Measurements from ENCODE around the gene CLCF1.

The CLCF1 gene

DNA sequence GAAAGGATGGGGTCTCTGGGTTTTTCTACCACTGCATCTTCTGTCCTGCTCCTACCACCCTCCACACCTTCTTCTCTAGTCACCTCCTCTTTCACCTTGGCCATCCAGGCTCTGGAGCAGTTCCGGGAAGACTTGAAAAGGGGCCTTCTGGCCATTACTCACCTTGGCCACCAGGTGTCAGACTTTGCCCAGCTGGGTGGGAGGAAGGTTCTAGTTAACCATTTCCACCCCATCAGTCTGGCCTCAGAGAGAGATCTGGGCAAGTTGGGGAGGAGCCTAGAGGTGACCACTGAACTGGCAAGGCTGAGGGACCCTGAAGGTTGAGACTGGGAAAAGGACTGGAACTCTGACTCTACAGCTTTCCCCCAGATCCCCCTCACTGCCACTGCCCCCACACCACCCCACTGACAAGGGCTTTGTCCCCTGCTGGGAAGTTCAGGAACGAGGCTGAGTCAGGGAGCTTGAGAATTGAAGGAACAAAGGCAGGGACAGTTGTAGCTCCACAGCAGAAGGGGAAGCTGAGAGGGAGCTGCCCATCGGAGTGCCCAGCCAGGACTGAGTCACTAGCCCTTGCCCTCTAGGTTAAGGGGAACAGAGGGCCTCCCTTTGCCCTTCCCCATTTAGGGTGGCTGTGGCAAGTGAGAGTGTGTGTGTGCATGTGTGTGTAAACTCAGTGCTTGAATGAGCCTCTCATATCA, 16.4 kb downstream of the CLCF1 start:
- peak in 1 of 2 donors; percentile 45 for DNase-seq (ENCODE audit: low read depth in 2 of 2)

DNA sequence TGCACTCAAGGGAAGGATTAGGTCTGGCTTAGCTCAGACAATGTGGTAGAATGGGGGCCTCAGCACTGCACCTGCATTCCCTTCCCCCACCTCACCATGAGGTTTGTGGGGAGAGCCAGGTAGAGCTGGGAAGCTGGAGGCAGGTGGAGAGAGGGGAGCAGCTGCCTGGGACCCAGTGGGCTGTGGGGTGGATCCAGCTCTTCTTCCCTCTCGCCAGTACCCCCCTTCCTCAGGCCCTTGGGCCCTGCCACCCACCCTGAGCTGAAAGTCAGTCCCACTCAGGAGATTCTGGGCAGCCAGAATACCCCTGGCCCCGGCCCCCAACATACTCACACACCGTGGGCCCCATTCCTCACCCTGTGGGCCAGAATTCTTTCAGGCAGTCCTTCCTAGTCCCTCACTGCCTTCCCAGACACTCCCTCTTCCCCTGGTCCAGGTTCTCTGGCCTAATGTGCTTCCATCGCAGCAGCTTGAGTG, 17.0 kb downstream of the CLCF1 start:
- DNase-seq (ENCODE audit: low read depth in 2 of 2), result no peak

DNA sequence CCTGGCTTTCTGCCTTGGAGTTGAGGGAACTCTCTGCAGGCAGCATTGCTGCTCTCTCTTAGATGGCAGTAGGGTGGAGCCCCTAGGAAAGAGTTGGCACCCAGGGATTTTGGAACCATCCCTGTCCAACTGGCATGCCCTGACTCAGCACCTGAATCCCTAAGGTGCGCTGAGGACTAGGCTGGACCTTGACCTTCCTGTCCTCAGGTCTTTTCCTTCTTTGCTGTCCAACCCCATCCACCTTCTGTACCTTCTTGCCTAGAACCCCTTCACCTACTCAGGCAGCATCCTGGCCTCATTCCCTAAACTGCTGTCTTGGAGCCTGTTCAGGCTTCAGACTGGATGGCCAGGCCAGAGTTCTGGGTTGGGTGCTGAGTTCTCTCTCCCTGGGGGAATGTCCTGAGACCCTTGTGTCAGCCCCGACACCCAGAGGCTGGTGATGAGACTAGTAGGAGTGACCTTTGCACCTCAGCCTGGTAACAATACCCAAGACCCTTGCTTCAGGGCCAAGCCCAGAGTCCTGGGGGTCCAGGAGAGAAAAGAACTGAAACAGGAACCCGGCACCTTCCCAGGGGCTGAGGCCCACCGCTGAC, 17.5 kb downstream of the CLCF1 start:
- no peak for DNase-seq (ENCODE audit: low read depth in 2 of 2)

DNA sequence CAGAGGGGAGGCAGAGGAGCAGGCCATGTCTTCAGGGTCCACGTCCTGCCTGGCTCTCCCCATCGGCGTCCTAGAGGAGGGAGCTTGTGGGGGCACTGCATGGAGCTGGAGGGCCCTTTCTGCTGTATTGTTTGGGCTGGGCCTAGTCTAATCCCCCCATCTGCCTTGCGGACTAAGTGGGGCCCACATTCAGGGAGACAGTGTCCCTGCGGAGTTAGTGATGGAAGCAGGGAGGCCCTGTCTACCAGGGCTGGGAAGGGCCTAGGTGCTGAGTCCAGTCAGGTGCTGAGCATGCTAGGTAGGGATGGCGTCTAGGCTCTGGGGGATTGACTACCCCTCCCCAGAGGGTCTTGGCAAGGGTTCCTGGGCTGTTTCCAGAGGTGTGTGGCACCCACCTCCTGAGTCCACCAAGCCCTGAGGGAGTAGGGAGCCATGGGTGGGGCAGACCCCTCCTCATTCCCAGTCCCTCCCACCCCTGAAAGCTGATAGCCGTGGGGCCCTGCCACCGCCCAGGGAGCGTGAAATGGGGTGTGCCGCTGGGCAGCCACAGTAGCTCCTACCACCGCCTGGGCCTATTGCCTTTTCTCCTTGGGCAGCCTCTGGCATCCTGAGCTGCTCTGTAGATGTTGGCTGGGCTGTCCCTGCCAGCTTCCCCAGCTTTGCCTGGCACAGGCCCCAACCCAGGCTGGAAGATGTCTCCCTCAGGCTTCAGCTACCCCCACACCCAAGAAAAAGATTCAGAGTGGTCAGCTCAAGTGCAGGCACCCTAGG, 18.2 kb downstream of the CLCF1 start:
- no peak for DNase-seq (ENCODE audit: low read depth in 2 of 2)

DNA sequence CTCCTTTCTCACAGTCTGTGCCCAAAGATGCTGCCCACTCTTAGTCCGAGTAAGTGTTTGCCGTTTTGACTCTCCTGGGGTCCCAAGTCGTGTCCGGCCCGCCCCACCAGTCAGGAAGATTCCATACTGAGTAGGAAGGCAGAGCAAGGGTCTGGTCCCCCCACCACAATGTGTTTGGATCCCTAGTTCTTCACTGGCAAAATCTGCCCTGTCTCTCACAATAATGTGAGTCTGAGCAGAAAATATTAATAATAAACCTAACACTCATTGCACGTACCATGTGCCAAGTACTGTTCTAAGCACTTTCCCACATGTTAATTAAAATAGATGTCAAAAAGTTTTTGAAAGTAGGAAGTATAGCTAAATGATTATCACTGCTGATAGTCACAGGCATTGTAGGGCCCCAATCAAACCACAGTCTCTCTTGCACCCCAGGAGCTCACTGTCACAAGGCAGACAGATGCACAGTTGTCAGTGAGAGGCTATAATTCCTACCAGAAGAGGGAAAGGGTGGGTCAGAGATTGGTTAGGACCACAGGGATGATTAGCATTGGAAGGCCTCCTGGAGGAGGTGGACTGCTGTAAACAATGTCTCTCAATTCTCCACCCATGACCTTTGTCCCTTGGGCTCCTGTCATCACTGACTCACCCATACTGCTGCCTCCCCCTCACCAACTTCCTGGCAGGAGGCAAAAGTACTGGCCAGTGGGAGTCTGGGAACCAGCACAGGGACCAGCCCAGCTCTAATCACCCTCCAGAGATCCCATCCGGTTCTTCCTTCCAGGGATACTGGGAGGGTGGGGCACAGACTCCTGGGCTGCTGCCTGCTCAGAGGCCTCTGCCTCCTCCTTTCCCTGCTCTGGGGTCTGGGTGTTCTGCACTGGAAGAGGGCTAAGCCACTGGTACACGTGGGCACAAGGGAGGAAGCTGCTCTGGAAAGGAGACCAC, 19.0 kb downstream of the CLCF1 start:
- no peak for DNase-seq (ENCODE audit: low read depth in 2 of 2)

DNA sequence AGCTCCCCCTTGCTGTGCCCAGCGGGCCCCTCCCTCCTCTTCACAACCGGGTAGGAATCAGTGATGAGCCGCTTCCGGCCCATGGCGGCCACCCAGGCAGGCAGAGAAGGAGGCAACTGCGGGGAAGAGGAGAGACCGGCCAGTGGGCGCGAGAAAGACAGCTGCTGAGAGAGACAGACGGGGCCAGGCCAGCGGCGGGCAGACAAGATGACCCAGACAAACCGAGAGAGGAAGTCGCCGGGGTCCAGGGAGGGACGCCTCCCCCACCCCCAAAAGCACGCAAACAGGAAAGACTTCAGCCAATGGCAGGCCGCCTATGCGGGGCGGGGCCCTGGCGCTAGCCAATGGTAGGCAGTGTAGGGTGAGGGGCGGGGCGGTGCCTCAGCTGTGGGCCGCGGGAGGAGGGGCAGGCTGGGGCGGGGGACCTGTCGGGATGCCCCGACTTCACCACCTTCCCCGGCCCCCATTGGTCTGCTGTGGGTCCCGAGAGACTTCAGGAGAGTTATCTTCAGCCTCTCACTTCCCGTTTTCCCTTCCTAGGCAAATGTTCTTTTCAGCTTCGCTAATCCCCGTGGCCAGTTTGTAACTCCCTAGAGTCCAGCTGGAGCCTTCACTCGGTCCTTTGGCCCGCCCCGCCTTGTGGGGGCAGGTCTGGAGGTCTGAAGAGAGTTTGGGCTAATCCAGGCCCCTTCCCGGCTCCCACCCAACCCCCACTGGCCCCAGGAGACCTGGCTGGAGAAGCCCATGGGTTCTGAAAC, 19.9 kb downstream of the CLCF1 start, which contains the start of gene POLD4:
POLD4 (minus strand) TSS at position 230 of the 758 bp plus-strand sequence; CDS start at position 83, 147 bp downstream.
- DNase-seq (ENCODE audit: low read depth in 2 of 2), result peak; percentile 92 to 95

DNA sequence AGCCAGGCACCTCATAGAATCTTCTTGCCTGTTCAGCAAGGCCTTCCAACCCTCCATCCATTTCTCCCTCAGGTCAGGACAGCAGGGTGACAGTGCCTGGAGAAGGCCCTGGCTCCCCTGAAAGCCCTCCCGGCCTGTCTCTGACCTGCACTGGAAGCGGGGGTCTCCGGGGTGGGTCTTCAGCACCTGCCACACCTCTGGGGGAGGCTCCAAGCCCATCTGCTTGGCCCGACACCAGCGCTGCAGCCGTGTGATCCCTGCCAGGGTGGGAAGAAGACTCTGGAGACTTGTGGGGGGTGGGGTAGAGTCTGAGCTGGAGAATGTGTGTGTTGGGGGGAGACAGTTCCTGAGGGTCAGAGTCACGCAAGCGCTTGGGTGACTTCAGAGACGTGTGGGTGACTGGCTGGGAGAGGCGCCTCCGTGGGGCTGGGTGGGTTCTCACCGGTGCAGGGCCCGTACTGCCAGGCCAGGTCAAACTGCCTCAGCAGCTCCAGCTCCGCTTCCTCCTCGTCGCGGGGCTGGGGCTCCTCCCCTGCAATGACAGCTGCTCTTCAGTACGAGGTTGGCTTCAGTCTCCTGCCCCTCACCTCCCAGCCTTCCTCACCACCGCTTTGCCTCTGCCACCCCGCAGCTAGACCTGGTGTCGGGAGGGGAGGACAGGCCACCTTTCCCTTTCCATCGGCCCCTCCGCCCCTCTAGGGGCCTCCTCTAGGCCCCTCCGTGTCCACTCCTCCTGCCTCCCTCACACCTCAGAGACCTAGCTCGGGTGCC, 20.7 kb downstream of the CLCF1 start:
- peak in 1 of 2 donors; percentile 51 for DNase-seq (ENCODE audit: low read depth in 2 of 2)

DNA sequence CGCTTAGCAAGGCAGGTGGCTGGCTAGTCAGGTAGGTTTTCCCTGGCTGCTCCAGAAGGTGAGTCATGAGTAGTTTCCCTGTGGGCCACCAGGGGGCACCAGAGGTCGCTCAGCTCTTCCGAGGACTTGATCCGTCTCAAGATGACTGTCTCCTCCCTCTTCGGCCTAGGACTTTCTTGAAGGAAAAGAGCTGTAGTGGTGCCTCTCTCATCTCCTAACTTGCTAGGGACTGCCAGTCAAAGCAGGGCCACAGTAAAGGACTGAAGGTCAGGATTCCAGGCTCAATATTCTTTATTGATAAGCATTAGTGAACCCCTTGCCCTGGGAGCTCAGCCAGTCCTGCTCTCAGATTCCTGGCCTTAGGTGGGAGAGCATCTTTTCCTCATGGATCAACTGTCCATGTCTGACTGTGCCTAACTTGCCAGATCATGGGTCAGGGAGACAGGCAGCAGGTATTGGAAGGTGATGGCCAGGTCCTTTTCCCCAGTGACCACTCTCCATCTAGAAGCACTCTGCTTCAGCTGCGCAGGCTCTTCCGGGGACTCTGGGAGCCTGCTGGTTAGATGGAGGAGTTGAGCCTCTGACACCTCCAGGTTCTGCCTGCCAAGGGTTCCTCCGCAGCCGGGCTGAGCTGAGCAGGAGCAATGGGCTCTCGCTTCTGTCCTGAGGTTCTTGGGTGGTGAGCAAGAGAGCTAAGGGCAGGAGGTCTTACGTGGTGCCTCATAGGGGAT, 22.0 kb downstream of the CLCF1 start:
- peak in 1 of 2 donors; percentile 52 for DNase-seq (ENCODE audit: low read depth in 2 of 2)

DNA sequence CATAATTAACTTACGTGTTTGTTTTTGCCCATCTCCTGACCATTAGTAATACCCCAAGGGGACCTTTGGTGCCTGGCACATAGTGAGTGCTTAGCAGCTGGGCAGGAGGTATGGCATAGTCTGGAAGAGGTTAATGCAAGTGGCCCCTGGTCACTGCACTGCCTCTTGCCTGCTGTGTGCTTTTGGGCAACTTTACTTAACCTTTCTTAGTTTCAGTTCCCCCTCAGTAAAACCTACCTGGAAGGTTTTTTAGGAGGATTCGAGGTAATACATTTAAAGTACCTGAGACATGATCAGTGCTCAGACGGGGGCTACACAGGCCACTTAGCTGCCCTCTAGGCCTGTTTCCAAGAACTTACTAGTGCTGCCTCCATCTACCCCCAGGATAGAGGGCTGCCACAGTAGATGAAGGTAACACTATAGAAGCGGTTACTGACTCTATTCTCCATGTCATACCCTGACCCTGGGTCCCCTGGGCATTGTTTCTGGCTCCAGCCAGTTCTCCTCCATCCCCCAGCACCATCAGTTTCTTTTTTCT, 23.4 kb downstream of the CLCF1 start:
- no peak for DNase-seq (ENCODE audit: low read depth in 2 of 2)

DNA sequence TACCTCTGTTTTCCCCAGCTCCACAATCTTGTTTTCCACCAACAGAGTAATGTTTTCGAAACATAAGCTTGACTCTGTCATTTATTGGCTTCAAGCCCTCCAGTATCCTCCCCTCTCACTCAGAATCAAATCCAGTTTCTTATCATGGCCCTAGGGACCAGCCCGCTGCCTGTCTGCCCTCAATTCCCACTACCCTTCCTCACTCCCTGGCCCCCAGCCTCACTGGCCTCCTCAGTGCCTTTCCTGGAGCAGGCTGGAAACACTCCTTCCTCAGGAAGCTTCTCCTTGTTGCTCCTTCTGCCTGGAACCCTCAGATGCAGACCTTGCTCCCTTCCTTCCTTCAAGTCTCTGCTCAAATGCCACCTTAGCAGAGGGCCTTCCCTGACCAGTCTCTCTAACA, 23.9 kb downstream of the CLCF1 start:
- DNase-seq (ENCODE audit: low read depth in 2 of 2), result no peak

DNA sequence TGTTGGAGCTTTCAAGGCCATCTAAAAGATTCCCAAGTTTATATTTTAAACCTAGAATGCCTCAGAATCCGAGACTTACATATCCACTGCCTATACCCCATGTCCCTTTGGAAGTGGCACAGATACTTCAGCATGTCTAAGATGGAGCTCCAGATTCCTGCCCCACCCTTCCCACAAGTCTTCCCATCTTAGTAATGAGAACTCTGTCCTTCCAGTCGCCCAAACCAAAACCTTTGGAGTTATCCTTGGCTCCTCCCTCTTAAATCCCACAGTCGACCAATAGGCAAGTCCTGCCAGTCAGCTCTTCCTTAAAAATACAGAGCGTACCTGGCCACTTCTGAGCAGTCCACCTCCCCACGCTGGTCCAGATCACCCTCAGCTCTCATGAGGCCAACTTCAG, 24.4 kb downstream of the CLCF1 start:
- DNase-seq (ENCODE audit: low read depth in 2 of 2), result no peak

DNA sequence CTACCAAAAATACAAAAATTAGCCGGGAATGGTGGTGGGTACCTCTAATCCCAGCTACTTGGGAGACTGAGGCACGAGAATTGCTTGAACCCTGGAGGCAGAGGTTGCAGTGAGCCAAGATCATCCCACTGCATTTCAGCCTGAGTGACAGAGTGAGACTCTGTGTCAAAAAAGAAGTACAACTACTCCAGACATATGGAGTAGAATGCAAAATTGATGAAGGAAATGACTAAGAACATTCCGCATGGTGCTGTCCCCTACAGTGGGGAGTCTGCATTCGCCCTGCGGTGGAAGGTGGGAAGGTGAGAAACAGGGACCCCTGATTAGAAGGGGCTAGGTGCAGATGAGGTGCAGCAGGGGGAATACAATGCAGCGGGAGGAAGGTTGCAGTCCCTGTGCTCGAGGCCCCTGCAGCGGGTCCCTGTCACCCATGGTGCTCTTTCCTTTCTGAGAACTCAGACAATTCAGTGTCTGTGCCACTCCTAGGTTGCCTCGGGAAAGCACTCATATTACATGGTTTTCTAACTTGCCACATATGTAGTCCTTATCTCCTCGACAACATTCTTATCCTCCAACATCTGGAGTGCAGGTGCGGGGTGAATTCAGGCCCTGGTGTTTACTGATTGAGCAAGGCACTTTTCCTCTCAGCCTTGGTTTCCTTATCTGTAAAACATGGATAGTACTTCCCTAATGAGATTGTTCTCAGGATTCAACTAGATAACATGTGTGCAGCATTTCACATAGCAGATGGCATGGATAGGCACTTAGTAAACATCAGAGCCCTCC, 25.2 kb downstream of the CLCF1 start:
- no peak for DNase-seq (ENCODE audit: low read depth in 2 of 2)

DNA sequence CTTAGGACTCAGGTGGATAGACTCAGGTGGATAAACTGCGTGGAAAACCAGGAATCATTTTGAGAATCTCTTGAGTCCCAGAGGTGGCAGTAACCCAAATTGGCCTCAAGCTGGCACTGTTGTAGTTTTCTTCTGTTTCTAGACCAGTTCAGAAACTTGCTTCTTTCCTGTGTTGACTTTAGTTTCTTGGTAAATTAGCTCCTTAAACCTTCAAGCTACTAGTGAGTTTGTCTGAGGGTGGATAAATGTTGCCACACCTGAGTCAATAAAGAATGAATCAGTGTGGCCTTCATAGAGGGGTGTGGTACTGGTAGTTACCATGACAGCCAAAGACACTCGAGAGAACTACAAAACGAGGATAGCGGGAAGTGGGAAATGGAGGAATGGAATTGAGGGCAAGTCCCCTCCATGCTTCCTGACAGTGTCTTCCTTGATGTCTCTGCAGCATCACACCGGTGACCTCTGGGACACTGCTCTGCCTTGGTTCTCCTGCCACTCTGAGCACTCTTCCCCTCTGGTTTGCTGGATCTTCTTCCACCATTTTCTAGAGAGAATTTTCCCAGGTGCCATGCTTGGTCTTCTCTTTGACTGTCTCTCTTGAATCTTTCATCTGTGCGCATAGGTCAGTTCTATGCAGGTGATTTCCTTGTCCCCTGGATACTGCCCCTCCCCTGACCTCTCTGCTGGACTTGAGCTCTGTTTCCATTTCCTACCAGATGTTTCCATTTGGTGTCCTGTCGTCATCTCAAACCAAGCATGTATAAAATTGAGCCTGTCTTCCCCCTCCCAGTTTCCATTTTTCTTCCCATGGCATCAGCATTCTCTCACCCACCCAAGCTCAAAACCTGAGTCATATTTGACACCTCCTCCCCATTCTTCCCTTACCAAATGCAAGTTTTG, 27.2 kb downstream of the CLCF1 start:
- DNase-seq (ENCODE audit: low read depth in 2 of 2), result no peak

DNA sequence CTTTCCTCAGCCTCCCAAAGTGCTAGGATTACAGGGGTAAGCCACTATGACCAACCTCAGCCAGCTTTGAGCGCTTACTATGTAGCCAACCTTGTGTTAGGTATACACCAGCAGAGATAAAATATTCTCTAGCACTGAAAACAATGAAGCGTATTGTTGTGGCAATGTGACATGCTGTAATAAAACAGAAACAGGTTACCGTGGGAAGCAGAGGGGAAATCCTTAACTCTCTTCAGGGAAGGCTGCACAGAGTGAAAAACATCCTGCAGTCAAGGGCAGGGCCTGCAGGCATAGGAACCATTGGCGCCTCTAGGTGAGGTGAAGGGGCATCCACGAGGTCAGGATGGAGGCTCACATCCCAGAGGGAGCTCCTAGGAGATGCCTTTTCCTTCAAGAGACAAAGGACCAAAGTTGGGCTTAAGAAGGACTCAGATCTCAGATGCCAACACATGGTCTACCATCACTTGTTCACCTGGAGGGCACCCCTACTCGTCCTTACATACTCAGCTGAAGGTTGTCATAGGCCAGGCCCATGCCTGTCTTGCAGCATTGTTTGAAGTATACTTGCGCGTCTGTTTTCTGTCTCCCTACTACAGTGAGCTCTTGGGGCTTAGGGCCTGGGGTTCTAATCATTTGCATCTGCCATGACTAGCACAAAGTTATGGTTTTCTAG, 28.0 kb downstream of the CLCF1 start:
- DNase-seq (ENCODE audit: low read depth in 2 of 2), result no peak

DNA sequence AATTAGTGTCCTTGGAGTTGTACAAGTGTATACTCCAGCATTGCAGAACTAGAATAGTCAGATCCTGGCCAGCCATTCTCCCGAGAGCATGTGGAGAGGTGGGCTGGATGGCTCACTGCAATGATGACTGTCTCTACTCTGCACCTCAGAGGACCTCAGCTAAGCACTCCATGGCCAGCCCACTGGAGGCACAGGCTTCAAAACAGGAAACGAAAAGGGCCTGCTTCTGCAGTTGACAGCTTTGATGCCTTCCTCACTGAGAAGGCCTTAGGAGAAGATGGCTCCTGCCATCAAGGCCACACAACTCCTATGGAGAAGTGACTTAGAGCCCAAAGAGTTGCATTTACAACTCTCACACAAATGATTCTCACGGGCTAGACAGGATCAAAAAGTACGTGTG, 29.1 kb downstream of the CLCF1 start:
- DNase-seq (ENCODE audit: low read depth in 2 of 2), result no peak

DNA sequence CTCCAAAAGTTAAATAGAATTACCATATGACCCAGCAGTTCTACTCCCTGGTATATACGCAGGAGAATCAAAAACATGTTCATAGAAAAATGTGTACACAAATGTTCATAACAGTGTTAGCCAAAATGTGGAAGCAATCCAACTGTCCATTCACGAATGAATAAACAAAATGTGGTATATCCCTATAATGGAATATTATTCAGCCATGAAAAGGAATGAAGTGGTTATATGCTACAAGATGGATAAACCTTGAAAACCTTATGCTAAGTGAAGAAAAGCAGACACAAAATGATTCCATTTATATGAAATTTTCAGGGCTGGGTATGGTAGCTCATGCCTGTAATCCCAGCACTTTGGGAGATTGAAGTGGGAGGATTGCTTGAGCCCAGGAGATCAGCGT, 36.1 kb downstream of the CLCF1 start:
- no peak for DNase-seq (ENCODE audit: low read depth in 2 of 2)
